HepG2 (cell line): ENCODE data around the gene ORC4. TPM values are rescaled to one million over a fixed set of nuclear protein-coding genes. Genes with fewer than 3 reads are reported as not detected.

Experiments
- ASH2L ChIP-seq: fragments of 300-600, 200-600 bp; sonication (generic); IDR thresholded peaks from 2 replicates; pipeline ENCODE4 v1.7.0; 2017; ENCODE audit warnings: low read depth, mild to moderate bottlenecking, moderate library complexity, mixed read lengths, low read length; ENCODE audit not compliant: insufficient read length
- GATAD2A ChIP-seq: IDR thresholded peaks from 2 replicates; pipeline ENCODE4 v1.6.1; 2016
- NONO ChIP-seq, 2 experiments: fragments of 450-650 bp in 1 of 2; sonication (generic) in 1 of 2; formaldehyde crosslinking in 1 of 2; IDR thresholded peaks in 1 of 2; conservative IDR thresholded peaks in 1 of 2; 2 replicates each; pipeline versions ENCODE4 v1.6.1 to v1.8.0; 2017 to 2022; ENCODE audit warnings: mild to moderate bottlenecking in 1 of 2, missing genetic modification reagents in 1 of 2, moderate library complexity in 1 of 2
- RAD21 ChIP-seq: fragments of 450-650 bp; formaldehyde crosslinking; IDR thresholded peaks from 2 replicates; pipeline ENCODE4 v1.5.0; 2020; ENCODE audit warnings: mild to moderate bottlenecking
- SALL1 ChIP-seq: sonication (generic); formaldehyde crosslinking; IDR thresholded peaks from 2 replicates; pipeline ENCODE4 v1.8.0; 2022; ENCODE audit warnings: mild to moderate bottlenecking, missing genetic modification reagents
- SMC3 ChIP-seq: IDR thresholded peaks from 2 replicates; pipeline ENCODE4 v1.6.1; 2011; ENCODE audit warnings: low read length, improper control_type of control experiment
- SP140L ChIP-seq: sonication (generic); formaldehyde crosslinking; IDR thresholded peaks from 2 replicates; pipeline ENCODE4 v1.4.0; 2020; ENCODE audit warnings: missing genetic modification reagents, borderline replicate concordance
- STAG1 ChIP-seq: sonication (generic); formaldehyde crosslinking; IDR thresholded peaks from 2 replicates; pipeline ENCODE4 v1.4.0; 2020; ENCODE audit warnings: missing genetic modification reagents
- ZNF34 ChIP-seq: sonication (generic); formaldehyde crosslinking; IDR thresholded peaks from 2 replicates; pipeline ENCODE4 v1.4.0; 2020; ENCODE audit warnings: mild to moderate bottlenecking, missing genetic modification reagents, borderline replicate concordance
- ZNF615 ChIP-seq: sonication (generic); formaldehyde crosslinking; IDR thresholded peaks from 2 replicates; pipeline ENCODE4 v1.5.0; 2020; ENCODE audit warnings: mild to moderate bottlenecking, missing genetic modification reagents, borderline replicate concordance
- ZNF674 ChIP-seq: sonication (generic); formaldehyde crosslinking; IDR thresholded peaks from 2 replicates; pipeline ENCODE4 v1.5.0; 2020; ENCODE audit warnings: low read depth, mild to moderate bottlenecking, missing genetic modification reagents
- ZNF713 ChIP-seq: sonication (generic); formaldehyde crosslinking; IDR thresholded peaks from 2 replicates; pipeline ENCODE4 v1.4.0; 2020; ENCODE audit warnings: mild to moderate bottlenecking, missing genetic modification reagents
- ZSCAN12 ChIP-seq: sonication (generic); formaldehyde crosslinking; IDR thresholded peaks from 2 replicates; pipeline ENCODE4 v1.9.0; 2021; ENCODE audit warnings: mild to moderate bottlenecking, missing genetic modification reagents
- ZSCAN22 ChIP-seq: sonication (generic); formaldehyde crosslinking; IDR thresholded peaks from 2 replicates; pipeline ENCODE4 v1.4.0; 2020; ENCODE audit warnings: mild to moderate bottlenecking, missing genetic modification reagents
- polyA plus RNA-seq, 8 experiments: library from polyadenylated mRNA; depleted of rRNA in 3 of 8; stranded (reverse) in 7 of 8; unstranded in 1 of 8; fragments of >200 nt; fragmentation: Illumina TruSeq in 4 of 8; extraction: Trizol in 4 of 8; gene quantifications; 2 replicates each; pipeline versions ENCODE4 v1.2.1 to v1.2.3, GENCODE V29; 2011 to 2016; ENCODE audit warnings: low read depth in 4 of 8, missing spikeins in 1 of 8, mixed read lengths in 1 of 8; ENCODE audit not compliant: insufficient read depth in 1 of 8
- total RNA-seq, 5 experiments: library from RNA; depleted of rRNA; stranded (reverse); fragments of >200 nt; fragmentation: Illumina TruSeq; extraction: Trizol; gene quantifications; 2 replicates each; pipeline ENCODE4 v1.2.3, GENCODE V29; 2016; ENCODE audit warnings: low read depth in 1 of 5
- TF ChIP-seq, protein P1 (sequence below): sonication (generic); formaldehyde crosslinking; IDR thresholded peaks from 2 replicates; pipeline ENCODE4 v1.4.0; 2020; ENCODE audit warnings: low read depth, mild to moderate bottlenecking, missing genetic modification reagents
- TF ChIP-seq, protein P2 (sequence below): IDR thresholded peaks from 2 replicates; pipeline ENCODE4 v1.6.1; 2012; ENCODE audit warnings: low read depth, low read length, improper control_type of control experiment
- TF ChIP-seq, protein P3 (sequence below): sonication (generic); formaldehyde crosslinking; IDR thresholded peaks from 2 replicates; pipeline ENCODE4 v1.5.0; 2020; ENCODE audit warnings: mild to moderate bottlenecking, missing genetic modification reagents
- TF ChIP-seq, protein P4 (sequence below): IDR thresholded peaks from 2 replicates; pipeline ENCODE4 v1.6.1; 2016
- TF ChIP-seq, protein P5 (sequence below): sonication (generic); formaldehyde crosslinking; IDR thresholded peaks from 2 replicates; pipeline ENCODE4 v1.5.0; 2020; ENCODE audit warnings: mild to moderate bottlenecking, missing genetic modification reagents, moderate library complexity
- TF ChIP-seq, protein P6 (sequence below): conservative IDR thresholded peaks from 2 replicates; pipeline ENCODE4 v1.6.1; 2018; ENCODE audit warnings: missing genetic modification reagents

ORC4 gene
- total and polyA plus RNA-seq, 2 of the 13 experiments (the other 11 are each of a cell fraction or from before 2014, with no cell fraction given), result 28.6 to 84.8 TPM

DNA sequence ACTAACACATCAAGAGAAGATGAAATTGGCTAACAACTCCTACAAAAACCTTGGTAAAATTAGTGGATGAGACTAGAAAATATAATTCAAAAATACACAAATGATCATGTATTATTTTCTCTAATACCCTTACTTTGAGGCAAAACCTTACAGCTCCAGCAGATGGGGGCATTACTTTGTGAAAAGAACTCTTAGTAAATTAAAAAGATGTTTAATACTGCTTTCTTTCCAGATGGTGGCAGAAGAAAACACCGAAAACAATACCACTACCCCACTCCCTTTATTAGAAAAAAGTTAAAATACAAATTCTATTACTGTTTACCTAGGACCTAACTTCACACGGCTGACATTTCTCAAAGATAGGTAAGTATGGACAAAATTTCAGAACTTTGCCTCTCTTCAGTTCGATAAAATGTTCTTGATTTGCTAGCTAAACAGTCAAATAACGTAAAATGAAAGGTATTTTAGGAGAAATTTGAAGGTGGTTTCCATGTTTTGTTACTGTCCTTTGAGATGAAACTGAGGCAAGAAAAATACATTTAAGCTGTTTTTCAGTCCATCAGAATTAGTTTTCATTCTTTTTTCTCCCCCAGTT, 30.6 kb downstream of the ORC4 start (continued):
- TF ChIP-seq, protein P1, sequence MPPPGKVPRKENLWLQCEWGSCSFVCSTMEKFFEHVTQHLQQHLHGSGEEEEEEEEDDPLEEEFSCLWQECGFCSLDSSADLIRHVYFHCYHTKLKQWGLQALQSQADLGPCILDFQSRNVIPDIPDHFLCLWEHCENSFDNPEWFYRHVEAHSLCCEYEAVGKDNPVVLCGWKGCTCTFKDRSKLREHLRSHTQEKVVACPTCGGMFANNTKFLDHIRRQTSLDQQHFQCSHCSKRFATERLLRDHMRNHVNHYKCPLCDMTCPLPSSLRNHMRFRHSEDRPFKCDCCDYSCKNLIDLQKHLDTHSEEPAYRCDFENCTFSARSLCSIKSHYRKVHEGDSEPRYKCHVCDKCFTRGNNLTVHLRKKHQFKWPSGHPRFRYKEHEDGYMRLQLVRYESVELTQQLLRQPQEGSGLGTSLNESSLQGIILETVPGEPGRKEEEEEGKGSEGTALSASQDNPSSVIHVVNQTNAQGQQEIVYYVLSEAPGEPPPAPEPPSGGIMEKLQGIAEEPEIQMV (CRISPR knock-in tag), result no peak
- TF ChIP-seq SALL1 (CRISPR knock-in tag) (no peak), GATAD2A (CRISPR knock-in tag) (no peak), ZNF34 (CRISPR knock-in tag) (no peak), ASH2L (no peak), RAD21 (CRISPR knock-in tag) (peak; percentile 67), ZSCAN12 (CRISPR knock-in tag) (no peak), ZNF674 (CRISPR knock-in tag) (no peak), NONO (IDR thresholded peaks at IDR 0.05) (no peak), NONO (CRISPR knock-in tag; conservative IDR thresholded peaks at IDR 0.05) (no peak), ZNF713 (no peak), SMC3 (peak; percentile 54), SP140L (CRISPR knock-in tag) (no peak), ZNF615 (CRISPR knock-in tag) (no peak), ZSCAN22 (CRISPR knock-in tag) (no peak), STAG1 (CRISPR knock-in tag) (peak; percentile 76)
- TF ChIP-seq, protein P2, sequence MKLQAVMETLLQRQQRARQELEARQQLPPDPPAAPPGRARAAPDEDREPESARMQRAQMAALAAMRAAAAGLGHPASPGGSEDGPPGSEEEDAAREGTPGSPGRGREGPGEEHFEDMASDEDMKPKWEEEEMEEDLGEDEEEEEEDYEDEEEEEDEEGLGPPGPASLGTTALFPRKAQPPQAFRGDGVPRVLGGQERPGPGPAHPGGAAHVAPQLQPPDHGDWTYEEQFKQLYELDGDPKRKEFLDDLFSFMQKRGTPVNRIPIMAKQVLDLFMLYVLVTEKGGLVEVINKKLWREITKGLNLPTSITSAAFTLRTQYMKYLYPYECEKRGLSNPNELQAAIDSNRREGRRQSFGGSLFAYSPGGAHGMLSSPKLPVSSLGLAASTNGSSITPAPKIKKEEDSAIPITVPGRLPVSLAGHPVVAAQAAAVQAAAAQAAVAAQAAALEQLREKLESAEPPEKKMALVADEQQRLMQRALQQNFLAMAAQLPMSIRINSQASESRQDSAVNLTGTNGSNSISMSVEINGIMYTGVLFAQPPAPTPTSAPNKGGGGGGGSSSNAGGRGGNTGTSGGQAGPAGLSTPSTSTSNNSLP, result peak; percentile 65; the same call in 1 of the 2 replicates
- TF ChIP-seq, protein P3, sequence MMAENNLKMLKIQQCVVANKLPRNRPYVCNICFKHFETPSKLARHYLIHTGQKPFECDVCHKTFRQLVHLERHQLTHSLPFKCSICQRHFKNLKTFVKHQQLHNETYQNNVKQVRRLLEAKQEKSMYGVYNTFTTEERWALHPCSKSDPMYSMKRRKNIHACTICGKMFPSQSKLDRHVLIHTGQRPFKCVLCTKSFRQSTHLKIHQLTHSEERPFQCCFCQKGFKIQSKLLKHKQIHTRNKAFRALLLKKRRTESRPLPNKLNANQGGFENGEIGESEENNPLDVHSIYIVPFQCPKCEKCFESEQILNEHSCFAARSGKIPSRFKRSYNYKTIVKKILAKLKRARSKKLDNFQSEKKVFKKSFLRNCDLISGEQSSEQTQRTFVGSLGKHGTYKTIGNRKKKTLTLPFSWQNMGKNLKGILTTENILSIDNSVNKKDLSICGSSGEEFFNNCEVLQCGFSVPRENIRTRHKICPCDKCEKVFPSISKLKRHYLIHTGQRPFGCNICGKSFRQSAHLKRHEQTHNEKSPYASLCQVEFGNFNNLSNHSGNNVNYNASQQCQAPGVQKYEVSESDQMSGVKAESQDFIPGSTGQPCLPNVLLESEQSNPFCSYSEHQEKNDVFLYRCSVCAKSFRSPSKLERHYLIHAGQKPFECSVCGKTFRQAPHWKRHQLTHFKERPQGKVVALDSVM (CRISPR knock-in tag), result no peak
- TF ChIP-seq, protein P4, sequence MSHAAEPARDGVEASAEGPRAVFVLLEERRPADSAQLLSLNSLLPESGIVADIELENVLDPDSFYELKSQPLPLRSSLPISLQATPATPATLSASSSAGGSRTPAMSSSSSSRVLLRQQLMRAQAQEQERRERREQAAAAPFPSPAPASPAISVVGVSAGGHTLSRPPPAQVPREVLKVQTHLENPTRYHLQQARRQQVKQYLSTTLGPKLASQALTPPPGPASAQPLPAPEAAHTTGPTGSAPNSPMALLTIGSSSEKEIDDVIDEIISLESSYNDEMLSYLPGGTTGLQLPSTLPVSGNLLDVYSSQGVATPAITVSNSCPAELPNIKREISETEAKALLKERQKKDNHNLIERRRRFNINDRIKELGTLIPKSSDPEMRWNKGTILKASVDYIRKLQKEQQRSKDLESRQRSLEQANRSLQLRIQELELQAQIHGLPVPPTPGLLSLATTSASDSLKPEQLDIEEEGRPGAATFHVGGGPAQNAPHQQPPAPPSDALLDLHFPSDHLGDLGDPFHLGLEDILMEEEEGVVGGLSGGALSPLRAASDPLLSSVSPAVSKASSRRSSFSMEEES (CRISPR knock-in tag), result no peak
- TF ChIP-seq, protein P5, sequence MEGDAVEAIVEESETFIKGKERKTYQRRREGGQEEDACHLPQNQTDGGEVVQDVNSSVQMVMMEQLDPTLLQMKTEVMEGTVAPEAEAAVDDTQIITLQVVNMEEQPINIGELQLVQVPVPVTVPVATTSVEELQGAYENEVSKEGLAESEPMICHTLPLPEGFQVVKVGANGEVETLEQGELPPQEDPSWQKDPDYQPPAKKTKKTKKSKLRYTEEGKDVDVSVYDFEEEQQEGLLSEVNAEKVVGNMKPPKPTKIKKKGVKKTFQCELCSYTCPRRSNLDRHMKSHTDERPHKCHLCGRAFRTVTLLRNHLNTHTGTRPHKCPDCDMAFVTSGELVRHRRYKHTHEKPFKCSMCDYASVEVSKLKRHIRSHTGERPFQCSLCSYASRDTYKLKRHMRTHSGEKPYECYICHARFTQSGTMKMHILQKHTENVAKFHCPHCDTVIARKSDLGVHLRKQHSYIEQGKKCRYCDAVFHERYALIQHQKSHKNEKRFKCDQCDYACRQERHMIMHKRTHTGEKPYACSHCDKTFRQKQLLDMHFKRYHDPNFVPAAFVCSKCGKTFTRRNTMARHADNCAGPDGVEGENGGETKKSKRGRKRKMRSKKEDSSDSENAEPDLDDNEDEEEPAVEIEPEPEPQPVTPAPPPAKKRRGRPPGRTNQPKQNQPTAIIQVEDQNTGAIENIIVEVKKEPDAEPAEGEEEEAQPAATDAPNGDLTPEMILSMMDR, result peak; percentile 40
- TF ChIP-seq, protein P6, sequence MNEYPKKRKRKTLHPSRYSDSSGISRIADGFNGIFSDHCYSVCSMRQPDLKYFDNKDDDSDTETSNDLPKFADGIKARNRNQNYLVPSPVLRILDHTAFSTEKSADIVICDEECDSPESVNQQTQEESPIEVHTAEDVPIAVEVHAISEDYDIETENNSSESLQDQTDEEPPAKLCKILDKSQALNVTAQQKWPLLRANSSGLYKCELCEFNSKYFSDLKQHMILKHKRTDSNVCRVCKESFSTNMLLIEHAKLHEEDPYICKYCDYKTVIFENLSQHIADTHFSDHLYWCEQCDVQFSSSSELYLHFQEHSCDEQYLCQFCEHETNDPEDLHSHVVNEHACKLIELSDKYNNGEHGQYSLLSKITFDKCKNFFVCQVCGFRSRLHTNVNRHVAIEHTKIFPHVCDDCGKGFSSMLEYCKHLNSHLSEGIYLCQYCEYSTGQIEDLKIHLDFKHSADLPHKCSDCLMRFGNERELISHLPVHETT (CRISPR knock-in tag), result no peak
